Measurements from ENCODE around the gene DENND6B.

DNA sequence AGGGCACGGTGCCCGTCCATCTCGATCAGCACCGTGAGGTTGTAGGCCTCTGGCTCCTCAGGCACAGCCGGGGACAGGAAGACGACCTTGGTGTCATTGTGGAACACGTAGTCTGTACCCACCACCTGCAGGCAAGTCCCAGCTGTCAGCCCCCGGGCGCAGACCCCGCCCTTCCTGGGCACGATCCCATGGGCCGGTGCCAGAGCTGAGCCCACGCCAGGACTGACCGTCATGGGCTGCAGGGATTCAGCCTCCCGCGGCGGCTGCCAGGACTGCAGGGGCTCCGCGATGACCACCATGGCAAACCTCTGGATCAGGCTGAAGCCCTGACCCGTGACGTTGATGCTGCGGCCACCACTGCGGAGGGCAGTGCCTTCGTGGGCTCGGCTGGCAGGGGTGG lies 44.9 kb downstream of the DENND6B start:
- TF ChIP-seq, protein P1, sequence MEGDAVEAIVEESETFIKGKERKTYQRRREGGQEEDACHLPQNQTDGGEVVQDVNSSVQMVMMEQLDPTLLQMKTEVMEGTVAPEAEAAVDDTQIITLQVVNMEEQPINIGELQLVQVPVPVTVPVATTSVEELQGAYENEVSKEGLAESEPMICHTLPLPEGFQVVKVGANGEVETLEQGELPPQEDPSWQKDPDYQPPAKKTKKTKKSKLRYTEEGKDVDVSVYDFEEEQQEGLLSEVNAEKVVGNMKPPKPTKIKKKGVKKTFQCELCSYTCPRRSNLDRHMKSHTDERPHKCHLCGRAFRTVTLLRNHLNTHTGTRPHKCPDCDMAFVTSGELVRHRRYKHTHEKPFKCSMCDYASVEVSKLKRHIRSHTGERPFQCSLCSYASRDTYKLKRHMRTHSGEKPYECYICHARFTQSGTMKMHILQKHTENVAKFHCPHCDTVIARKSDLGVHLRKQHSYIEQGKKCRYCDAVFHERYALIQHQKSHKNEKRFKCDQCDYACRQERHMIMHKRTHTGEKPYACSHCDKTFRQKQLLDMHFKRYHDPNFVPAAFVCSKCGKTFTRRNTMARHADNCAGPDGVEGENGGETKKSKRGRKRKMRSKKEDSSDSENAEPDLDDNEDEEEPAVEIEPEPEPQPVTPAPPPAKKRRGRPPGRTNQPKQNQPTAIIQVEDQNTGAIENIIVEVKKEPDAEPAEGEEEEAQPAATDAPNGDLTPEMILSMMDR (IDR thresholded peaks at IDR 0.05) = no peak
- no peak for TF ChIP-seq EZH2phosphoT487 (IDR thresholded peaks at IDR 0.05)
- TF ChIP-seq EZH2 (IDR thresholded peaks at IDR 0.05) = no peak

All from neural progenitor cell (in vitro differentiated cells).